ENCODE data around the gene PCDHB10. TPM values are rescaled to one million over a fixed set of nuclear protein-coding genes. Genes with fewer than 3 reads are reported as not detected.
"Not testable (repeated sequence)": the region's sequence is repeated elsewhere in the genome, so short reads cannot be mapped to it uniquely, and the experiment has no call there.

Gene PCDHB10
- total RNA-seq, 4 donors from 2014 or later = 3.0 to 6.4 (median 4.1) TPM

GRCh38 chr5:141179876-141180275 lies 12.3 kb upstream of the PCDHB10 start:
- H3K36me3 ChIP-seq, H3K4me1 ChIP-seq, ATAC-seq, H3K27ac ChIP-seq, H3K4me3 ChIP-seq: not testable (repeated sequence)
- Histone ChIP-seq H3K9me3 (peaks cover 3 to 80% (median 3%) of the 10 kb centered on the region in 3 donors), H3K27me3 (peaks cover 72% of the 10 kb centered on the region)
- no CpG with 5 or more reads among the region's 32 CpGs for WGBS, 2 donors (ENCODE audit: low coverage in 1 of 2)

DNA sequence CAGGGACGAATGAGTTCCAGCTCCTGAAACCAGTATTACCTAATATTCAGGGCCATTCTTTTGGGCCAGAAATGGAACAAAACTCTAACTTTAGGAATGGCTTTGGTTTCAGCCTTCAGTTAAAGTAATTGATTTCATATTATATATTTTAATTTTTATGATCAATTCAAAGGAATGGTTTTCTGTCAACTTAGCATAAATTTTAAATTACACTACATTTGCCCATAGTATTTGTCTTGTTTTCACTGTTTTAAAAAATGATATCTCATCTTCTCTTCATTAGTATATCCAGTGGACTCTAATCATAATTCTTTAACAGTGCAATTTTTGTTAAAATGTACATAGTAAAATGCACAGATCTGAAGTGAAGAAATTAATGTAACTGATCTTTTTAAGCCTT lies 11.8 kb upstream of the PCDHB10 start:
- no peaks in the 10 kb centered on the region for H3K4me1 ChIP-seq
- peaks cover 68% of the 10 kb centered on the region for H3K27me3 ChIP-seq
- 33 to 40% methylated on average over 1 of the region's 1 CpG for WGBS, 2 donors (ENCODE audit: low coverage in 1 of 2)
- ATAC-seq = no peak
- peaks cover 3 to 80% (median 3%) of the 10 kb centered on the region in 3 donors for H3K9me3 ChIP-seq
- peaks cover 0 to 5% of the 10 kb centered on the region in 2 donors for H3K36me3 ChIP-seq
- no peak overlapping the region for H3K4me3 ChIP-seq
- H3K27ac ChIP-seq = no peak overlapping the region
- TF ChIP-seq, protein P1, sequence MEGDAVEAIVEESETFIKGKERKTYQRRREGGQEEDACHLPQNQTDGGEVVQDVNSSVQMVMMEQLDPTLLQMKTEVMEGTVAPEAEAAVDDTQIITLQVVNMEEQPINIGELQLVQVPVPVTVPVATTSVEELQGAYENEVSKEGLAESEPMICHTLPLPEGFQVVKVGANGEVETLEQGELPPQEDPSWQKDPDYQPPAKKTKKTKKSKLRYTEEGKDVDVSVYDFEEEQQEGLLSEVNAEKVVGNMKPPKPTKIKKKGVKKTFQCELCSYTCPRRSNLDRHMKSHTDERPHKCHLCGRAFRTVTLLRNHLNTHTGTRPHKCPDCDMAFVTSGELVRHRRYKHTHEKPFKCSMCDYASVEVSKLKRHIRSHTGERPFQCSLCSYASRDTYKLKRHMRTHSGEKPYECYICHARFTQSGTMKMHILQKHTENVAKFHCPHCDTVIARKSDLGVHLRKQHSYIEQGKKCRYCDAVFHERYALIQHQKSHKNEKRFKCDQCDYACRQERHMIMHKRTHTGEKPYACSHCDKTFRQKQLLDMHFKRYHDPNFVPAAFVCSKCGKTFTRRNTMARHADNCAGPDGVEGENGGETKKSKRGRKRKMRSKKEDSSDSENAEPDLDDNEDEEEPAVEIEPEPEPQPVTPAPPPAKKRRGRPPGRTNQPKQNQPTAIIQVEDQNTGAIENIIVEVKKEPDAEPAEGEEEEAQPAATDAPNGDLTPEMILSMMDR (IDR thresholded peaks at IDR 0.05) = no peak
- TF ChIP-seq EP300 (IDR thresholded peaks at IDR 0.05) (no peak), POLR2A (IDR thresholded peaks at IDR 0.05) (no peak), POLR2AphosphoS5 (IDR thresholded peaks at IDR 0.05) (no peak)

- ATAC-seq = peak; percentile 72
- TF ChIP-seq, protein P1 (IDR thresholded peaks at IDR 0.05) = peak in 3 of 4 experiments; percentile 33 to 47 (median 40)
- no peak for TF ChIP-seq POLR2A (IDR thresholded peaks at IDR 0.05)
- peaks cover 49% of the 10 kb centered on the region for H3K27me3 ChIP-seq
- 4 to 36% methylated on average over 2 to 8 of the region's 13 CpGs for WGBS, 2 donors (ENCODE audit: low coverage in 1 of 2)
- no peaks in the 10 kb centered on the region for H3K4me1 ChIP-seq
- H3K27ac ChIP-seq = peak within 1 kb of the TSS in 3 of 4 donors; percentile 15 to 61 (median 30)
- H3K9me3 ChIP-seq = peaks cover 0 to 80% (median 0%) of the 10 kb centered on the region in 3 donors
- H3K36me3 ChIP-seq = peaks cover 0 to 5% of the 10 kb centered on the region in 2 donors
- peak within 1 kb of the TSS; percentile 28 to 37 for H3K4me3 ChIP-seq
Measured at GRCh38 chr5:141182248-141182647, 9.9 kb upstream of the PCDHB10 start, which contains the start of gene PCDHB16. Gene PCDHB16, plus strand, starts transcription at chr5:141182387. Its CDS starts 173 bp downstream, at chr5:141182560.

DNA sequence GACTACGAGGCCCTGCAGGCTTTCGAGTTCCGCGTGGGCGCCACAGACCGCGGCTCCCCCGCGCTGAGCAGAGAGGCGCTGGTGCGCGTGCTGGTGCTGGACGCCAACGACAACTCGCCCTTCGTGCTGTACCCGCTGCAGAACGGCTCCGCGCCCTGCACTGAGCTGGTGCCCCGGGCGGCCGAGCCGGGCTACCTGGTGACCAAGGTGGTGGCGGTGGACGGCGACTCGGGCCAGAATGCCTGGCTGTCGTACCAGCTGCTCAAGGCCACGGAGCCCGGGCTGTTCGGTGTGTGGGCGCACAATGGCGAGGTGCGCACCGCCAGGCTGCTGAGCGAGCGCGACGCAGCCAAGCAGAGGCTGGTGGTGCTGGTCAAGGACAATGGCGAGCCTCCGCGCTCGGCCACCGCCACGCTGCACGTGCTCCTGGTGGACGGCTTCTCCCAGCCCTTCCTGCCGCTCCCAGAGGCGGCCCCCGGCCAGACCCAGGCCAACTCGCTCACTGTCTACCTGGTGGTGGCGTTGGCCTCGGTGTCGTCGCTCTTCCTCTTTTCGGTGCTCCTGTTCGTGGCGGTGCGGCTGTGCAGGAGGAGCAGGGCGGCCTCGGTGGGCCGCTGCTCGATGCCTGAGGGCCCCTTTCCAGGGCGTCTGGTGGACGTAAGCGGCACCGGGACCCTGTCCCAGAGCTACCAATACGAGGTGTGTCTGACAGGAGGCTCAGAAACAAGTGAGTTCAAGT lies 7.9 kb upstream of the PCDHB10 start:
- ATAC-seq, H3K4me3 ChIP-seq, H3K4me1 ChIP-seq, H3K36me3 ChIP-seq, H3K27ac ChIP-seq: not testable (repeated sequence)
- H3K9me3 ChIP-seq = peaks cover 0 to 83% (median 0%) of the 10 kb centered on the region in 3 donors
- peaks cover 50% of the 10 kb centered on the region for H3K27me3 ChIP-seq
- 0 to 40% methylated on average over 1 of the region's 69 CpGs for WGBS, 2 donors (ENCODE audit: low coverage in 1 of 2)

GRCh38 chr5:141186897-141187512 lies 5.1 kb upstream of the PCDHB10 start, which contains the start of gene PCDHB9:
Gene PCDHB9, plus strand, starts transcription at chr5:141187161. Its CDS starts 158 bp downstream, at chr5:141187319.
- H3K4me1 ChIP-seq = no peaks in the 10 kb centered on the region
- ATAC-seq = no peak
- no peak within 1 kb of the TSS for H3K4me3 ChIP-seq
- H3K27ac ChIP-seq = no peak within 1 kb of the TSS
- H3K27me3 ChIP-seq = peaks cover 48% of the 10 kb centered on the region
- peaks cover 0 to 9% of the 10 kb centered on the region in 2 donors for H3K36me3 ChIP-seq
- peaks cover 0 to 96% (median 0%) of the 10 kb centered on the region in 3 donors for H3K9me3 ChIP-seq
- WGBS, 2 donors (ENCODE audit: low coverage in 1 of 2) = 25 to 28% methylated on average over 7 of the region's 9 CpGs
- TF ChIP-seq, protein P1 (IDR thresholded peaks at IDR 0.05) = peak in 1 of 4 experiments; percentile 17
- no peak for TF ChIP-seq EP300 (IDR thresholded peaks at IDR 0.05)

DNA sequence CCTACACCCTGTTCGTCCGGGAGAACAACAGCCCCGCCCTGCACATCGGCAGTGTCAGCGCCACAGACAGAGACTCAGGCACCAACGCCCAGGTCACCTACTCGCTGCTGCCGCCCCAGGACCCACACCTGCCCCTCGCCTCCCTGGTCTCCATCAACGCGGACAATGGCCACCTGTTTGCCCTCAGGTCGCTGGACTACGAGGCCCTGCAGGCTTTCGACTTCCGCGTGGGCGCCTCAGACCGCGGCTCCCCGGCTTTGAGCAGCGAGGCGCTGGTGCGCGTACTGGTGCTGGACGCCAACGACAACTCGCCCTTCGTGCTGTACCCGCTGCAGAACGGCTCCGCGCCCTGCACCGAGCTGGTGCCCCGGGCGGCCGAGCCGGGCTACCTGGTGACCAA lies 3.5 kb upstream of the PCDHB10 start:
- not testable (repeated sequence) for H3K4me3 ChIP-seq, ATAC-seq

DNA sequence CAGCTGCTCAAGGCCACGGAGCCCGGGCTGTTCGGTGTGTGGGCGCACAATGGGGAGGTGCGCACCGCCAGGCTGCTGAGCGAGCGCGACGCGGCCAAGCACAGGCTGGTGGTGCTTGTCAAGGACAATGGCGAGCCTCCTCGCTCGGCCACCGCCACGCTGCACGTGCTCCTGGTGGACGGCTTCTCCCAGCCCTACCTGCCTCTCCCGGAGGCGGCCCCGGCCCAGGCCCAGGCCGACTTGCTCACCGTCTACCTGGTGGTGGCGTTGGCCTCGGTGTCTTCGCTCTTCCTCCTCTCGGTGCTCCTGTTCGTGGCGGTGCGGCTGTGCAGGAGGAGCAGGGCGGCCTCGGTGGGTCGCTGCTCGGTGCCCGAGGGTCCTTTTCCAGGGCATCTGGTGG lies 3.0 kb upstream of the PCDHB10 start:
- peaks cover 0 to 94% (median 3%) of the 10 kb centered on the region in 3 donors for H3K9me3 ChIP-seq
- not testable (repeated sequence) for H3K4me3 ChIP-seq, H3K36me3 ChIP-seq, ATAC-seq, H3K4me1 ChIP-seq, H3K27ac ChIP-seq
- WGBS, 2 donors (ENCODE audit: low coverage in 1 of 2) = no CpG with 5 or more reads among the region's 35 CpGs
- H3K27me3 ChIP-seq = peaks cover 41% of the 10 kb centered on the region

More for the DNA sequence above, 3.5 kb upstream of the PCDHB10 start:
- Histone ChIP-seq H3K27me3 (peaks cover 43% of the 10 kb centered on the region), H3K9me3 (peaks cover 0 to 96% (median 3%) of the 10 kb centered on the region in 3 donors)
- not testable (repeated sequence) for H3K4me1 ChIP-seq, H3K27ac ChIP-seq, H3K36me3 ChIP-seq
- no CpG with 5 or more reads among the region's 37 CpGs for WGBS, 2 donors (ENCODE audit: low coverage in 1 of 2)

GRCh38 chr5:141194332-141194731 lies 2.2 kb downstream of the PCDHB10 start:
- H3K4me1 ChIP-seq, H3K4me3 ChIP-seq, H3K36me3 ChIP-seq, ATAC-seq, H3K27ac ChIP-seq: not testable (repeated sequence)
- no CpG with 5 or more reads among the region's 37 CpGs for WGBS, 2 donors (ENCODE audit: low coverage in 1 of 2)
- peaks cover 0 to 96% (median 3%) of the 10 kb centered on the region in 3 donors for H3K9me3 ChIP-seq
- peaks cover 22% of the 10 kb centered on the region for H3K27me3 ChIP-seq

Data from gastroesophageal sphincter (tissue), 4 donors.